GM19238 (cell line): ENCODE measurements around the gene SP3.

ENCODE experiments used
- DNase-seq: peaks from one replicate; pipeline ENCODE4 v3.0.0; 2011; ENCODE audit warnings: low spot score; ENCODE audit not compliant: insufficient read length

The SP3 gene

GRCh38 chr2:173968551-173968950, 3.4 kb upstream of the SP3 start:
- no peak for DNase-seq

- no peak for DNase-seq
These were observed 1.3 kb upstream of the SP3 start for GRCh38 chr2:173966274-173967098.

GRCh38 chr2:173964565-173965371, 405 bp downstream of the SP3 start:
- DNase-seq, result peak; percentile 56

GRCh38 chr2:173963817-173964564, 1.2 kb downstream of the SP3 start:
- DNase-seq, result peak; percentile 81

- DNase-seq, result peak; percentile 32
These were observed 1.8 kb downstream of the SP3 start for GRCh38 chr2:173963323-173963816.

GRCh38 chr2:173962583-173963110, 2.5 kb downstream of the SP3 start:
- no peak for DNase-seq

- DNase-seq, result no peak
These were observed 3.1 kb downstream of the SP3 start for GRCh38 chr2:173962031-173962430.

- no peak for DNase-seq
These were observed 3.8 kb downstream of the SP3 start for GRCh38 chr2:173961346-173961705.

- DNase-seq, result no peak
These were observed 5.3 kb downstream of the SP3 start for GRCh38 chr2:173959909-173960308.

- no peak for DNase-seq
These were observed 5.8 kb downstream of the SP3 start for GRCh38 chr2:173959358-173959884.

GRCh38 chr2:173958198-173958846, 6.9 kb downstream of the SP3 start:
- no peak for DNase-seq

GRCh38 chr2:173957517-173957916, 7.7 kb downstream of the SP3 start:
- no peak for DNase-seq

- no peak for DNase-seq
These were observed 8.7 kb downstream of the SP3 start for GRCh38 chr2:173956454-173956853.

- no peak for DNase-seq
These were observed 9.3 kb downstream of the SP3 start for GRCh38 chr2:173955867-173956266.

- DNase-seq, result no peak
These were observed 10.2 kb downstream of the SP3 start for GRCh38 chr2:173955004-173955403.

- no peak for DNase-seq
These were observed 12.1 kb downstream of the SP3 start for GRCh38 chr2:173953047-173953424.

- no peak for DNase-seq
These were observed 12.7 kb downstream of the SP3 start for GRCh38 chr2:173952267-173953046.

GRCh38 chr2:173948842-173949241, 16.3 kb downstream of the SP3 start:
- DNase-seq, result no peak

GRCh38 chr2:173948198-173948597, 17.0 kb downstream of the SP3 start:
- no peak for DNase-seq

- no peak for DNase-seq
These were observed 18.0 kb downstream of the SP3 start for GRCh38 chr2:173947131-173947530.
